RWPE2 (cell line): ENCODE measurements around the gene GSTA4.
"Not testable (repeated sequence)": the region's sequence is repeated elsewhere in the genome, so short reads cannot be mapped to it uniquely, and the experiment has no call there.

Source experiments
- ATAC-seq: fragments of 200-7000 bp; cut with Tn5 transposase; 3 replicates; pipeline ENCODE4 v1.9.1; 2021; ENCODE audit warnings: low read depth
- DNase-seq: peaks from one replicate; pipeline ENCODE4 v3.0.0-alpha.2; 2020; ENCODE audit warnings: low spot score
- H3K27ac ChIP-seq: fragments of 450-650 bp; 2 replicates; pipeline ENCODE4 v1.5.1; 2017; ENCODE audit warnings: mild to moderate bottlenecking; ENCODE audit not compliant: poor library complexity, severe bottlenecking
- H3K27me3 ChIP-seq: fragments of 250-450 bp; sonication (Bioruptor Pico); 2 replicates; pipeline ENCODE4 v1.5.1; 2021; ENCODE audit warnings: mild to moderate bottlenecking, moderate library complexity; ENCODE audit not compliant: insufficient read depth, poor library complexity, severe bottlenecking
- H3K36me3 ChIP-seq: fragments of 250-450 bp; sonication (Bioruptor Pico); 2 replicates; pipeline ENCODE4 v1.5.1; 2020; ENCODE audit warnings: low read depth, mild to moderate bottlenecking, moderate library complexity
- H3K4me1 ChIP-seq: fragments of 250-450 bp; sonication (Bioruptor Pico); 2 replicates; pipeline ENCODE4 v1.5.1; 2021; ENCODE audit warnings: mild to moderate bottlenecking, moderate library complexity; ENCODE audit not compliant: insufficient read depth, poor library complexity, severe bottlenecking
- H3K4me3 ChIP-seq: fragments of 250-450 bp; sonication (Bioruptor Pico); 2 replicates; pipeline ENCODE4 v1.5.1; 2021; ENCODE audit warnings: mild to moderate bottlenecking, moderate library complexity; ENCODE audit not compliant: severe bottlenecking
- H3K9me3 ChIP-seq: fragments of 250-450 bp; sonication (Bioruptor Pico); 2 replicates; pipeline ENCODE4 v1.5.1; 2021; ENCODE audit warnings: mild to moderate bottlenecking, moderate library complexity; ENCODE audit not compliant: severe bottlenecking
- TF ChIP-seq, protein P1 (sequence below): fragments of 450-650 bp; IDR thresholded peaks from one replicate; pipeline ENCODE4 v1.5.1; 2017; ENCODE audit warnings: mild to moderate bottlenecking, moderate library complexity; ENCODE audit not compliant: poor library complexity, severe bottlenecking

Gene GSTA4

DNA sequence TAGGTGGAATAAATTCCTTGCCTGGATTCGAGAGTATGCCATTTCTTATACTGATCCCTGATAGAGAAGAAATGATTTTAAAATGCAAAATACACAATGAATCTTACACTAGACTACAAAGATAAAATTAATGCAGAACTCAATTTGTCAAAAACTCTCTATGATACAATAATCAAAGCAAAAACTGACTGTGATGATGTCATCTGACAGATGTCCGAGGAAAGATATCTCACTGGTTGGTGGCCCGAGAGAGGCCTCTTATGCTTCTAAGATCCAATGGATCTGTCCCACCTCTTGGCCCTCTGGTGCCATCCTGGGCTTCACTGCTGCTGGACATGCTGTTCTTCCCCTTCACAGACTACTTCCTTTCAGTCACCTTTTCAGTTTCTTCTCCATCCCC, 14.4 kb upstream of the GSTA4 start:
- peaks cover 24% of the 10 kb centered on the region for H3K36me3 ChIP-seq
- TF ChIP-seq, protein P1, sequence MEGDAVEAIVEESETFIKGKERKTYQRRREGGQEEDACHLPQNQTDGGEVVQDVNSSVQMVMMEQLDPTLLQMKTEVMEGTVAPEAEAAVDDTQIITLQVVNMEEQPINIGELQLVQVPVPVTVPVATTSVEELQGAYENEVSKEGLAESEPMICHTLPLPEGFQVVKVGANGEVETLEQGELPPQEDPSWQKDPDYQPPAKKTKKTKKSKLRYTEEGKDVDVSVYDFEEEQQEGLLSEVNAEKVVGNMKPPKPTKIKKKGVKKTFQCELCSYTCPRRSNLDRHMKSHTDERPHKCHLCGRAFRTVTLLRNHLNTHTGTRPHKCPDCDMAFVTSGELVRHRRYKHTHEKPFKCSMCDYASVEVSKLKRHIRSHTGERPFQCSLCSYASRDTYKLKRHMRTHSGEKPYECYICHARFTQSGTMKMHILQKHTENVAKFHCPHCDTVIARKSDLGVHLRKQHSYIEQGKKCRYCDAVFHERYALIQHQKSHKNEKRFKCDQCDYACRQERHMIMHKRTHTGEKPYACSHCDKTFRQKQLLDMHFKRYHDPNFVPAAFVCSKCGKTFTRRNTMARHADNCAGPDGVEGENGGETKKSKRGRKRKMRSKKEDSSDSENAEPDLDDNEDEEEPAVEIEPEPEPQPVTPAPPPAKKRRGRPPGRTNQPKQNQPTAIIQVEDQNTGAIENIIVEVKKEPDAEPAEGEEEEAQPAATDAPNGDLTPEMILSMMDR: no peak
- H3K27me3 ChIP-seq: no peaks in the 10 kb centered on the region
- no peaks in the 10 kb centered on the region for H3K4me1 ChIP-seq
- H3K4me3 ChIP-seq: no peak overlapping the region
- H3K9me3 ChIP-seq: no peaks in the 10 kb centered on the region
- no peak for ATAC-seq
- H3K27ac ChIP-seq: no peak overlapping the region
- DNase-seq: no peak

DNA sequence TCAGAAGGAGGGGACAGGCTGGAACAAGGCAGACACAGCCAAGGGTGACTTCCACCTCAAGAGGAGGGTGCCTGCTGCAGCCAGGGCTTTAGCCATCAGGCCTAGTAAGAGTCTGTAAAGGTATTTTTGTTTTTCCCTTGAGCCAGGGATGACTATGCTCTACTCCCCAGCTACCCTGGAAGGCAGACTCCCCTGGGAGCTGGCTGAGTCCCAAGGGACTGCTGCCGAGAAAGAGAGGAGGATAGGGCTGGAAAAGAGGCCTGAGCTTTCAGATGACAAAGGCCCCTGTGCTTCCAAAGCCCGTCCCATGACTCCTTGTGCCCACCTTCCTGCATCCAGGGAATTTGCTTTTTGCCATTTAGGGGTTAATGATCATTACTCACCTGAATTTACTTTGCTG, 14.0 kb upstream of the GSTA4 start:
- ATAC-seq: no peak
- no peak overlapping the region for H3K27ac ChIP-seq
- H3K36me3 ChIP-seq: peaks cover 24% of the 10 kb centered on the region
- no peaks in the 10 kb centered on the region for H3K4me1 ChIP-seq
- H3K4me3 ChIP-seq: no peak overlapping the region
- DNase-seq: no peak
- no peaks in the 10 kb centered on the region for H3K27me3 ChIP-seq
- no peaks in the 10 kb centered on the region for H3K9me3 ChIP-seq
- TF ChIP-seq, protein P1: no peak

DNA sequence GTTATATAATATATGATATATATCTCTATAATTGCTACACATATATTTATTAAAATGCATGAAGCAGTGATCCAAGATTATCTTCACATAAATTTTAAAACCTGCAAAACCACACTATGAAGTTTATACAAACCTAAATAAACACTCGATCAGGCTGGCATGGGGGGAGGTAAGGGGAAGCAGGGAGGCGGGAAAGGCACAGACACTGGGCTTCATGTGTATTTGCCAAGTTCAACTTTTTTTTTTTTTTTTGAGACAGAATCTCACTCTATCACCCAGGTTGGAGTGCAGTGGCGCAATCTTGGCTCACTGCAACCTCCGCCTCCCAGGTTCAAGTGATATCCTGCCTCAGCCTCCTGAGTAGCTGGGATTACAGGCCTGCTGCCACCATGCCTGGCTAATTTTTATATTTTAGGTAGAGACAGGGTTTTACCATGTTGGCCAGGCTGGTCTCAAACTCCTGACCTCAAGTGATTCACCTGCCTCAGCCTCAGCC, 13.2 kb upstream of the GSTA4 start:
- H3K4me3 ChIP-seq, H3K27me3 ChIP-seq, H3K4me1 ChIP-seq, H3K27ac ChIP-seq, DNase-seq, H3K9me3 ChIP-seq, ATAC-seq: not testable (repeated sequence)
- H3K36me3 ChIP-seq: peaks cover 24% of the 10 kb centered on the region

- no peak overlapping the region for H3K4me3 ChIP-seq
- H3K36me3 ChIP-seq: peaks cover 8% of the 10 kb centered on the region; the same call in 1 of the 2 replicates
- TF ChIP-seq, protein P1: no peak
- no peak for DNase-seq
- no peaks in the 10 kb centered on the region for H3K27me3 ChIP-seq
- no peaks in the 10 kb centered on the region for H3K4me1 ChIP-seq
- H3K9me3 ChIP-seq: no peaks in the 10 kb centered on the region
- H3K27ac ChIP-seq: no peak overlapping the region
- no peak for ATAC-seq
Observed at GRCh38 chr6:53005663-53006250, 10.7 kb upstream of the GSTA4 start.

DNA sequence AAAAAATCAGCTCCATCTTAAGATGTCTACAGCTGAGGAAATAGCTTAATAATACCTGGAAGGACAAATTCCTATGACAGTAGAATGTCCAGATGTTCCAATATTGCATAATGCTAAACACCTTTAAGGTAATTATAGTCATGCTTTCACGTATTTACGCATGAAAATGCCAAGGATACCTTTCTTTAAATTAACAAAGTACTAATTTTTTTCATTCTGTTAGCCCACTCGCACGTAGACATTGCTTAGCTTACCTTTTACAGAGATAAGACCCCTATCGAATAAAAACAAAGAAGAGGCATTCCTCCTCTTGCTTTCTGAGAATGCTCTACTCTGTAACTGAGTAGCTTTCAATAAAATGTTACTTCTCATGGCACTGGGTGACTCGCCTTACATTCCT, 4.4 kb upstream of the GSTA4 start:
- Histone ChIP-seq H3K36me3 (no peaks in the 10 kb centered on the region), H3K9me3 (no peaks in the 10 kb centered on the region), H3K27me3 (no peaks in the 10 kb centered on the region), H3K4me1 (peaks cover 3% of the 10 kb centered on the region), H3K4me3 (no peak overlapping the region), H3K27ac (no peak overlapping the region)
- TF ChIP-seq, protein P1: no peak
- ATAC-seq (no peak), DNase-seq (no peak)
